Kidney epithelial cell (primary cell): ENCODE results near the gene GALNT7. TPM values are rescaled to one million over a fixed set of nuclear protein-coding genes. Genes with fewer than 3 reads are reported as not detected.
A peak's percentile ranks its signal among the peaks of the same experiment; 100 is the strongest.

Experiments used
- DNase-seq: peaks from one replicate; pipeline ENCODE4 v3.0.0-alpha.2; 2010; ENCODE audit warnings: low read depth
- H3K27me3 ChIP-seq: 2 replicates; pipeline ENCODE4 v1.6.0; 2011; ENCODE audit warnings: low read length; ENCODE audit not compliant: control insufficient read depth, insufficient read depth
- H3K36me3 ChIP-seq: 2 replicates; pipeline ENCODE4 v1.5.1; 2011; ENCODE audit warnings: low read length; ENCODE audit not compliant: control insufficient read depth, insufficient read depth
- H3K4me3 ChIP-seq: 2 replicates; pipeline ENCODE4 v1.5.1; 2011; ENCODE audit warnings: low read depth, mild to moderate bottlenecking, control low read depth, low read length
- CTCF ChIP-seq: IDR thresholded peaks from 2 replicates; pipeline ENCODE4 v1.5.1; 2011; ENCODE audit warnings: mild to moderate bottlenecking, moderate library complexity, low read length, control low read depth, inconsistent platforms; ENCODE audit not compliant: insufficient read depth, poor library complexity, severe bottlenecking
- total RNA-seq: library from RNA; depleted of rRNA; stranded (reverse); fragments of >200 nt; gene quantifications from 2 replicates; pipeline ENCODE4 v1.2.3, GENCODE V29; 2015

GALNT7 gene
- total RNA-seq, 1 donor from 2014 or later: 46.6 TPM

GRCh38 chr4:173231916-173232315, 63.3 kb downstream of the GALNT7 start:
- H3K27me3 ChIP-seq: no peaks in the 10 kb centered on the region
- DNase-seq: no peak
- H3K36me3 ChIP-seq: no peaks in the 10 kb centered on the region
- H3K4me3 ChIP-seq: no peak overlapping the region
- TF ChIP-seq CTCF: peak; percentile 12

- H3K27me3 ChIP-seq: no peaks in the 10 kb centered on the region
- H3K4me3 ChIP-seq: no peak overlapping the region
- H3K36me3 ChIP-seq: no peaks in the 10 kb centered on the region
- TF ChIP-seq CTCF: no peak
- no peak for DNase-seq
Observed at GRCh38 chr4:173233857-173234256, 65.2 kb downstream of the GALNT7 start.

- Histone ChIP-seq H3K36me3 (no peaks in the 10 kb centered on the region), H3K4me3 (no peak overlapping the region), H3K27me3 (no peaks in the 10 kb centered on the region)
- no peak for DNase-seq
- TF ChIP-seq CTCF: no peak
Observed at GRCh38 chr4:173235050-173235449, 66.4 kb downstream of the GALNT7 start.

GRCh38 chr4:173236301-173236700, 67.7 kb downstream of the GALNT7 start:
- H3K4me3 ChIP-seq: no peak overlapping the region
- no peak for DNase-seq
- no peak for TF ChIP-seq CTCF
- H3K36me3 ChIP-seq: no peaks in the 10 kb centered on the region
- H3K27me3 ChIP-seq: no peaks in the 10 kb centered on the region

- H3K36me3 ChIP-seq: no peaks in the 10 kb centered on the region
- TF ChIP-seq CTCF: no peak
- H3K27me3 ChIP-seq: no peaks in the 10 kb centered on the region
- no peak overlapping the region for H3K4me3 ChIP-seq
- DNase-seq: no peak
Observed at GRCh38 chr4:173237152-173237551, 68.5 kb downstream of the GALNT7 start.

GRCh38 chr4:173237762-173238161, 69.2 kb downstream of the GALNT7 start:
- no peak for TF ChIP-seq CTCF
- H3K36me3 ChIP-seq: no peaks in the 10 kb centered on the region
- DNase-seq: no peak
- H3K27me3 ChIP-seq: no peaks in the 10 kb centered on the region
- H3K4me3 ChIP-seq: no peak overlapping the region
